HUES64 (cell line): ENCODE results near the gene MOB1B.
A peak's percentile ranks its signal among the peaks of the same experiment; 100 is the strongest.
"Not testable (repeated sequence)": the region's sequence is repeated elsewhere in the genome, so short reads cannot be mapped to it uniquely, and the experiment has no call there.

ENCODE experiments used
- H3K27ac ChIP-seq: 2 replicates; pipeline ENCODE4 v1.7.0; 2013; ENCODE audit warnings: low read depth, low read length, inconsistent platforms
- H3K27me3 ChIP-seq: 2 replicates; pipeline ENCODE4 v1.6.1; 2013; ENCODE audit warnings: mild to moderate bottlenecking, low read length; ENCODE audit not compliant: insufficient read depth
- H3K36me3 ChIP-seq: 2 replicates; pipeline ENCODE4 v1.6.1; 2013; ENCODE audit warnings: mild to moderate bottlenecking, low read length; ENCODE audit not compliant: insufficient read depth
- H3K4me1 ChIP-seq: 2 replicates; pipeline ENCODE4 v1.6.1; 2013; ENCODE audit warnings: mild to moderate bottlenecking, low read length, moderate library complexity; ENCODE audit not compliant: insufficient read depth
- H3K4me3 ChIP-seq: 2 replicates; pipeline ENCODE4 v1.5.1; 2013; ENCODE audit warnings: mild to moderate bottlenecking, low read length, moderate library complexity
- H3K9ac ChIP-seq: 2 replicates; pipeline ENCODE4 v1.6.1; 2013; ENCODE audit warnings: mild to moderate bottlenecking, low read depth, low read length
- H3K9me3 ChIP-seq: 2 replicates; pipeline ENCODE4 v1.6.1; 2013; ENCODE audit warnings: low read depth, low read length; ENCODE audit not compliant: insufficient read depth
- WGBS: fragments of 150-250, 120-280 bp; methylation state at CpG from one replicate; pipeline ENCODE4 v1.1.7; 2013; ENCODE audit warnings: missing lambda C conversion rate; 5-methylcytosine and 5-hydroxymethylcytosine counted together

Gene MOB1B

DNA sequence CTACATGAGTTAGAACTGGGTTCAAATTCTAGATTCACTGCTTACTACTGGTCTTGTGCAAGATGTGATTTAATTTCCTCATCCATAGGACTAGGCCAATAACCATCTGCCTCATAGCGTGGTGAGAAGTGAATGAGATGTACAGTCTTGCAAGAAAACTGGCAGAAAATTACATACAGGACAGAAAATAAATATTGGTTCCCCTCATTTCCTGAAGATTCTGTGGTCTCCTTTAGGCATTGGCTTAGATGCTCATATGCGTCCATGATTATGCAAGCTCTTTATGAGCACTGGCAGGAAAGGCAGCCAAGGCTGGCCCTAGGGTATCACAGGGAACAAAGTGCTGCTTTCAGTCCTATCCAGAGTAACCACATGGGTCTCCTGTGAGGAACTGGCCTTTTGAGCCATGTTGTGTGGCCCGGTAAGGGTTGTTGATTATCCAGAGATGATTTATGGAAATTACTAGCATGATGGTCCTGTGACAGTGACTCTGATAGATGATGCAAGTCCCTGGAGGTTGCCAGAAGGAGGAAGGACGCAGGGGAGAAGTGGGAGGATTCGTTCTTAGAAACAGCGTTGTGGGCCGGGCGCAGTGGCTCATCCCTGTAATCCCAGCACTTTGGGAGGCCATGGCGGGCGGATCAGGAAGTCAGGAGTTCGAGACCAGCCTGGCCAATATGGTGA is 9.9 kb upstream of the MOB1B start:
- Histone ChIP-seq H3K27ac (no peak overlapping the region), H3K27me3 (no peaks in the 10 kb centered on the region), H3K4me1 (no peaks in the 10 kb centered on the region), H3K9me3 (no peaks in the 10 kb centered on the region), H3K36me3 (no peaks in the 10 kb centered on the region), H3K4me3 (no peak overlapping the region), H3K9ac (no peak overlapping the region)
- 96% methylated on average over 11 of the region's 11 CpGs for WGBS

DNA sequence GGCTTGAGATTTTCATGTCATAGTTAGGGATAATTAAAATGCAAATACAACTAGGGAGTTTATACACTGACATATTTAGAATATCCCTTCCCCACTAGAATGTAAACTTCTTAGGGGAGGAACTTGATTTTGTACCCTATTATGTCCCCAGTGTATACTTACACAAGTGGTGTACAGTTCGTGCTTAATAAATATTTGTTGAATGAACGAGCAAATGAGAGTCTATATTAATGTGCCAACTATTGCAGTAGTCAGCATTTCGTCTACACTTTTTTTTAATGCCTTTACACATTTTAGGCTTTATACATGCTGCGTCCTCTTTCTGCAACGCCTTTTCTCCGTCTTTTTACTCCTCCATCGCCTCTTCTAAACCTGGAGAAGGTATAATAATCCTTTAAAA is 8.4 kb upstream of the MOB1B start:
- 81% methylated on average over 7 of the region's 7 CpGs for WGBS
- H3K4me3 ChIP-seq, result no peak overlapping the region
- H3K9ac ChIP-seq, result no peak overlapping the region
- H3K4me1 ChIP-seq, result no peaks in the 10 kb centered on the region
- no peaks in the 10 kb centered on the region for H3K9me3 ChIP-seq
- no peaks in the 10 kb centered on the region for H3K27me3 ChIP-seq
- H3K36me3 ChIP-seq, result no peaks in the 10 kb centered on the region
- no peak overlapping the region for H3K27ac ChIP-seq

- no peaks in the 10 kb centered on the region for H3K27me3 ChIP-seq
- H3K27ac ChIP-seq, result no peak overlapping the region
- no peak overlapping the region for H3K9ac ChIP-seq
- no peaks in the 10 kb centered on the region for H3K9me3 ChIP-seq
- H3K4me1 ChIP-seq, result no peaks in the 10 kb centered on the region
- WGBS, result 87% methylated on average over 2 of the region's 2 CpGs
- H3K36me3 ChIP-seq, result no peaks in the 10 kb centered on the region
- no peak overlapping the region for H3K4me3 ChIP-seq
Observed at GRCh38 chr4:70895405-70895804, 6.8 kb upstream of the MOB1B start.

- Histone ChIP-seq H3K4me3 (no peak overlapping the region), H3K36me3 (no peaks in the 10 kb centered on the region), H3K9me3 (no peaks in the 10 kb centered on the region), H3K27ac (no peak overlapping the region), H3K27me3 (no peaks in the 10 kb centered on the region), H3K9ac (no peak overlapping the region), H3K4me1 (no peaks in the 10 kb centered on the region)
- WGBS, result 82% methylated on average over 5 of the region's 5 CpGs
Observed at GRCh38 chr4:70895811-70896491, 6.2 kb upstream of the MOB1B start.

GRCh38 chr4:70898581-70898980 is 3.6 kb upstream of the MOB1B start:
- not testable (repeated sequence) for H3K9ac ChIP-seq, H3K4me1 ChIP-seq, H3K27ac ChIP-seq, H3K27me3 ChIP-seq, H3K36me3 ChIP-seq, H3K4me3 ChIP-seq, H3K9me3 ChIP-seq
- WGBS, result 92% methylated on average over 4 of the region's 6 CpGs

GRCh38 chr4:70901607-70901983 is 574 bp upstream of the MOB1B start:
- H3K27me3 ChIP-seq, result no peaks in the 10 kb centered on the region
- H3K9ac ChIP-seq, result peak overlapping the region; percentile 85
- H3K36me3 ChIP-seq, result peaks cover 16% of the 10 kb centered on the region
- peak overlapping the region; percentile 75 for H3K27ac ChIP-seq
- peak overlapping the region; percentile 94 for H3K4me3 ChIP-seq
- peaks cover 10% of the 10 kb centered on the region; the same call in 1 of the 2 replicates for H3K4me1 ChIP-seq
- 36% methylated on average over 8 of the region's 8 CpGs for WGBS
- no peaks in the 10 kb centered on the region; the same call in 1 of the 2 replicates for H3K9me3 ChIP-seq

DNA sequence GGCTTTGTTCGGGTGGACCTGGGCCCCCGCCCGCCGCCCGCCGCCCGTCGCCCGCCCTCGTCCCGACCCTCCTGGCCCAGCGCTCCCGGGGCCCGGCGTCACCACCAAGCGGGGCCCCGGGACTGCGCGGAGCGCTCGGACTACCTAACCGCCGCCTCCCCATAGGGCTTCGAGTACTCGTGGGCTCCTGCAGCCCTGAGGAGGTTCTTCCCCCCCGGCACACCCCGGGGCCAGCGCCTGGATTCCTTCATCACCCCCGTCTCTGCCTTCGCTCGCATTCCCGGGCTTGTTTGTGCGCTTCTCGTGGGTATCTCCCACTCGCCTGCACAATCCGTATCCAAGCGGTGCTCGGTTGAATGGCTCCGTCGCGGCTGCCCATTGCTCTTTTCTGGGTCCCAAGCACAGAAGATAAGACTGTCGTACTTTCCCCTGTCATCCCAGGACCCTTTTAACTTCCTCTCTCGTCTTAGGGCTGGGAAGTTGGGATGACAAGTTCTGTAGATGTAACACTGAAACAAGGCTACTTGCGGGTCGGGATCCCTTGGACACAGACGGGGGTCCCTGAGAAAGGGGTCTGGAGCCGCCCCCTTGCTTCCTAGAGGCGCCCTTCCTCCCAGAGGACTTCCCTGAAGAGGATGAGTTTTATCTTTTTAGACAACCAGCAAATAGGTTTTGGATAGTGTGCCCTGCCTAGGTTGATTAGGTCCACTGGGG is 565 bp downstream of the MOB1B start:
- under 1% methylated on average over 47 of the region's 48 CpGs for WGBS
- H3K27me3 ChIP-seq, result no peaks in the 10 kb centered on the region
- peak overlapping the region; percentile 54; the same call in 1 of the 2 replicates for H3K27ac ChIP-seq
- peaks cover 25% of the 10 kb centered on the region for H3K36me3 ChIP-seq
- H3K9me3 ChIP-seq, result no peaks in the 10 kb centered on the region; the same call in 1 of the 2 replicates
- H3K4me3 ChIP-seq, result peak overlapping the region; percentile 94
- peak overlapping the region; percentile 84 for H3K9ac ChIP-seq
- peaks cover 10% of the 10 kb centered on the region; the same call in 1 of the 2 replicates for H3K4me1 ChIP-seq

DNA sequence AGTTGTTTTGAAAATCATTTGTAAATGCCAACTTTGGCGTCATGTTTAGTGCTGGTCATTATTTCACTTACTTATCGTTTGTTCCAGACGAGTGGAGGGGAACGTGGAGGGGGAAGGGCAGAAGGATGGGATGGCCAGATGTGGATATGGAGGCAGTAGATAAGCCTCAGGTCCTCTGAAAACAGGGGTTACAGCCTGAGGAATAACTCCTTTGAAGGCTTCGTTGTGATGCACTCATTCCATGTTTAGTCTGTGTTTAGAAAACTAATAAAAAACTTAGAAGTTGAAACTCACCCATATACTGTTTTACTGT is 1.1 kb downstream of the MOB1B start:
- no peak overlapping the region for H3K27ac ChIP-seq
- H3K4me3 ChIP-seq, result peak overlapping the region; percentile 94
- H3K4me1 ChIP-seq, result peaks cover 10% of the 10 kb centered on the region; the same call in 1 of the 2 replicates
- 4% methylated on average over 5 of the region's 5 CpGs for WGBS
- no peaks in the 10 kb centered on the region; the same call in 1 of the 2 replicates for H3K9me3 ChIP-seq
- peaks cover 26% of the 10 kb centered on the region for H3K36me3 ChIP-seq
- H3K27me3 ChIP-seq, result no peaks in the 10 kb centered on the region
- peak overlapping the region; percentile 84 for H3K9ac ChIP-seq

DNA sequence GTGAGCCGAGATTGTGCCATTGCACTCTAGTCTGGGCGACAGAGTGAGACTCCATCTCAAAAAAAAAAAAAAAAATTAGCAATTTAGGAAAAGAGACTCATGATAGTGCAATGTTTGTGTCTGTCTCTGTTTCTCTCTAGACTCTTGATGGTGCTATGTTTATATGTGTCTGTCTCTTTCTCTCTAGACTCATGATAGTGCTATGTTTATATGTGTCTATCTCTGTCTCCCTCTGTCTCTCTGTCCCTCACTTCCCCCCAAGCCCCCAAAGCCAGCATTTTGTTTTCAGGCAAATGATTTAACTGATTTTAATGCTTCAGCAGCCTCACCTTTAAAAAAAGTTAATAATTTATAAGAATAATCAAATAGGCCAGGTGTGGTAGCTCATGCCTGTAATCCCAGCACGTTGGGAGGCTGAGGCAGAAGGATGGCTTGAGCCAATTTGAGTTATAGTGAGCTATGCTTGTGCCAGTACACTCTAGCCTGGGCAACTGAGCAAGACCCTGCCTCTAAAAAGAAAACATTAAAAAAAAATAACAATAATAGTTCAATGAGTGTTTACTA is 6.9 kb downstream of the MOB1B start:
- no peaks in the 10 kb centered on the region for H3K27me3 ChIP-seq
- no peaks in the 10 kb centered on the region for H3K4me1 ChIP-seq
- 94% methylated on average over 1 of the region's 3 CpGs for WGBS
- H3K9ac ChIP-seq, result no peak overlapping the region
- no peak overlapping the region for H3K4me3 ChIP-seq
- H3K9me3 ChIP-seq, result no peaks in the 10 kb centered on the region; the same call in 1 of the 2 replicates
- H3K36me3 ChIP-seq, result peaks cover 26% of the 10 kb centered on the region
- H3K27ac ChIP-seq, result no peak overlapping the region

DNA sequence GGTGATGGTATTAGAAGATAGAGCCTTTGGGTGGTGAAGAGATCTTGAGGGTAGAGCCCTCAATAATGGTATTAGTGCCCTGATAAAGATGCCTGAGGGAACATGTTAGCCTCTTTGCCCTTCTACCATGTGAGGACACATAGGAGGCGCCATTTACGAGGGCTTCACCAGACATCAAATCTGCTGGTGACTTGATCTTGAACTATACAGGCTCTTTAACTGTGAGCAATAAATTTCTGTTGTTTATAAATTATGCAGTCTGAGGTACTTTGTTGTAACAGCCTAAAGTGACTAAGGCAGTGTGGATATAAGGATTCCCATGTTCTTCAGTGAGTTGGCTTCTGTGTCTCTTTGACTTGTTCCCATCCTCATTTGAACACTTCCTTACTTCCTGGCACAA is 11.8 kb downstream of the MOB1B start:
- 0 out of 2 replicates have a peak, but pooled peaks cover 4% of the 10 kb centered on the region for H3K36me3 ChIP-seq
- 89% methylated on average over 2 of the region's 2 CpGs for WGBS
- no peaks in the 10 kb centered on the region for H3K4me1 ChIP-seq
- H3K4me3 ChIP-seq, result no peak overlapping the region
- no peaks in the 10 kb centered on the region for H3K27me3 ChIP-seq
- no peak overlapping the region for H3K9ac ChIP-seq
- H3K27ac ChIP-seq, result no peak overlapping the region
- H3K9me3 ChIP-seq, result no peaks in the 10 kb centered on the region

DNA sequence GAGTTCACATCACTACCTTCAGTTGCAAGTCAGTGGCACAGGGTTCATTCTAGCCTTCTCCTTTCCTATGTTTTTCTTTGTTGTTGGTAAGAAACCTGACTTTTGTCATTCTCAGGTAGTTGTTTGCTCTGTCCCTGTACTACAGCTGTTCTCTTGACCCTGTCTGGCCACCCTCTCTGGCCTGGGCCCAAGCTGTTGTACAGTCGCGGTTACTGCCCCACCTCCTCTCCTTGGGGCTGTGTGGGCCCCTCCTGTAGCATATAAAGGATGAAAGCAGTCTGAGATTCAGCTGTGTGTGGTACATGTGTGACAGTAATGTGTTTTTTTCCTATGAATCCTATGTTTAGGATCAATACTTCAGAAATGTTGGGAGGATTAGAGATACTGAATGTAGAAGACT is 12.5 kb downstream of the MOB1B start:
- H3K4me3 ChIP-seq, result no peak overlapping the region
- H3K9me3 ChIP-seq, result no peaks in the 10 kb centered on the region
- no peaks in the 10 kb centered on the region for H3K27me3 ChIP-seq
- H3K36me3 ChIP-seq, result 0 out of 2 replicates have a peak, but pooled peaks cover 4% of the 10 kb centered on the region
- no peak overlapping the region for H3K27ac ChIP-seq
- no peak overlapping the region for H3K9ac ChIP-seq
- WGBS, result 82% methylated on average over 2 of the region's 2 CpGs
- H3K4me1 ChIP-seq, result no peaks in the 10 kb centered on the region
